Measurements from ENCODE around the gene RUFY3.

RUFY3 gene

GRCh38 chr4:70749313-70749712, 27.5 kb downstream of the RUFY3 start:
- H3K4me3 ChIP-seq (ENCODE audit: low read length), result no peak overlapping the region
- no peak for DNase-seq (ENCODE audit: low read depth)
- TF ChIP-seq CTCF (conservative IDR thresholded peaks at IDR 0.05; ENCODE audit: low read depth, low read length), result no peak

- DNase-seq (ENCODE audit: low read depth), result no peak
- no peak for TF ChIP-seq CTCF (conservative IDR thresholded peaks at IDR 0.05; ENCODE audit: low read depth, low read length)
- H3K4me3 ChIP-seq (ENCODE audit: low read length), result no peak overlapping the region
These were observed 30.5 kb downstream of the RUFY3 start for GRCh38 chr4:70752236-70752635.

GRCh38 chr4:70753630-70754029, 31.9 kb downstream of the RUFY3 start:
- DNase-seq (ENCODE audit: low read depth), result no peak
- TF ChIP-seq CTCF (conservative IDR thresholded peaks at IDR 0.05; ENCODE audit: low read depth, low read length), result no peak

GRCh38 chr4:70754470-70754869, 32.7 kb downstream of the RUFY3 start:
- DNase-seq (ENCODE audit: low read depth), result no peak
- no peak overlapping the region for H3K4me3 ChIP-seq (ENCODE audit: low read length)
- no peak for TF ChIP-seq CTCF (conservative IDR thresholded peaks at IDR 0.05; ENCODE audit: low read depth, low read length)

More at GRCh38 chr4:70753630-70754029, 31.9 kb downstream of the RUFY3 start:
- no peak overlapping the region for H3K4me3 ChIP-seq (ENCODE audit: low read length)

- TF ChIP-seq CTCF (conservative IDR thresholded peaks at IDR 0.05; ENCODE audit: low read depth, low read length), result no peak
- H3K4me3 ChIP-seq (ENCODE audit: low read length), result no peak overlapping the region
- DNase-seq (ENCODE audit: low read depth), result no peak
These were observed 33.4 kb downstream of the RUFY3 start for GRCh38 chr4:70754990-70755688.

GRCh38 chr4:70759126-70759525, 37.4 kb downstream of the RUFY3 start:
- no peak overlapping the region for H3K4me3 ChIP-seq (ENCODE audit: low read length)
- DNase-seq (ENCODE audit: low read depth), result no peak
- TF ChIP-seq CTCF (conservative IDR thresholded peaks at IDR 0.05; ENCODE audit: low read depth, low read length), result no peak

GRCh38 chr4:70759627-70760026, 37.9 kb downstream of the RUFY3 start:
- no peak overlapping the region for H3K4me3 ChIP-seq (ENCODE audit: low read length)
- DNase-seq (ENCODE audit: low read depth), result no peak
- no peak for TF ChIP-seq CTCF (conservative IDR thresholded peaks at IDR 0.05; ENCODE audit: low read depth, low read length)
